GM18909 (cell line): ENCODE results near the gene SNX27.
"Not testable (repeated sequence)": the region's sequence is repeated elsewhere in the genome, so short reads cannot be mapped to it uniquely, and the experiment has no call there.

Experiments
- ATAC-seq: cut with Tn5 transposase; IDR thresholded peaks from one replicate; pipeline ENCODE4 v1.9.1; 2021; ENCODE audit warnings: mild to moderate bottlenecking; ENCODE audit not compliant: unreplicated experiment, poor library complexity

SNX27 gene

DNA sequence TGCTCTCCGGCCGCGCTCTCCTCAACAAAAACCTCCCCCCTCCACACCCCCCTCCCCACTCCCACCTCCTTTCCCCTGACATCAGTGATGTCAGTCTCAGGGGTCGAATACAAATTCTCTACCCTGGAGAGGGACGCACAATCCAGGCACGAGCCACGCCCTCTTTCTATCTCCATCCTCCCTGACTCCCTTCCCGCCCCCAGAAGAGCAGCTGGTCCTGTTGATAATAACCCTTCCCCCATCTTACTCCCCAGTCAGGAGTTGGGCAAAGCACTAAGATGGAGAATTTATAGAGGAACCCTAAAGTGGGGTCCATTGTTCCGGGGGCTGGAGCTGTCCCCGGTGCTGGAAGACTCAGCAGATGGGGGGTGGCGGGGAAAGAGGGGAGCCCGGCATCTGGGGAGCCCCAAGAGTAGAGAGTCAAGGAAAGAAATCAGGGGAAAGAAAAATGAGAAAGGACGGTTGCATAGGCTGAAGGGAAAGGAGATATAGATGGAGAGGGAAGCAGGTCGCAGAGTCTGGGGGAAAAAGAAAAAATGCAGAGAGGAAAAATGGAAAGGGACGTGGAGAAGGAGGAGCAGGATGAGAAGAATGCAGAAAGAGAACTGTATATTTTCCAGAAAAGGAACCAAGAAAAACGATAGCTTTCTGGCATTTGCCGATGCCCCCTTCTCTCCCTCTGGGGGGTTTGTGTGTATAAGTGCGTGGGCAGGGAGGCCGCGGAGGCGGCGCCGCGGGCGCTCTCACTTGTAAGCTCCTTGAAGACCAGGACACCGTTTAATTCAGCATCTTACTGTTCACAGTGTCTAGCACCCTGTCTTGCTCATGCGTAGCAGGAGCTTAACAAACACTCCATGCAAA is 105.2 kb downstream of the SNX27 start, which contains the start of gene CELF3:
Gene CELF3, minus strand, starts transcription at position 33 of the 861 bp plus-strand sequence. CDS start 783 bp downstream, outside the sequence.
- no peak for ATAC-seq

DNA sequence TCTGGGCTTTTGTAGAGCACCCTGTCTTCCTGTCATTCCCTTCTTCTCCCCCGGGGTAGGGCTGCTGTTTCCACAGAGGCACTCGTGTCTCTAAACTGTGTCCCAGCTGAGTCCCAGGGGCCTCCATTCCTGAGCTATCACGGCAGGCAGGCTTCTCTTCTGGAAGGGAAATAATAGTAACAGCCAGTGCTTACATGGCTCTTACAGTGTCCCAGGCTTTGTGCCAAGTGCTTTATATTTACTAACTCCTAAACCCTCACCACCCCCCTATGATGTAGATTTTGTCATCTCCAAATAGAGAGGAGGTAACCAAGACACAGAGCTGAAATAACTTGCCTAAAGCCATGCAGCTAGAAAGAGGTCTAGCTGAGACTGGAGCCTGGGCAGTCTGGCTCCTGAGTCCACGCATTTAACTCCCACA is 106.2 kb downstream of the SNX27 start:
- no peak for ATAC-seq

DNA sequence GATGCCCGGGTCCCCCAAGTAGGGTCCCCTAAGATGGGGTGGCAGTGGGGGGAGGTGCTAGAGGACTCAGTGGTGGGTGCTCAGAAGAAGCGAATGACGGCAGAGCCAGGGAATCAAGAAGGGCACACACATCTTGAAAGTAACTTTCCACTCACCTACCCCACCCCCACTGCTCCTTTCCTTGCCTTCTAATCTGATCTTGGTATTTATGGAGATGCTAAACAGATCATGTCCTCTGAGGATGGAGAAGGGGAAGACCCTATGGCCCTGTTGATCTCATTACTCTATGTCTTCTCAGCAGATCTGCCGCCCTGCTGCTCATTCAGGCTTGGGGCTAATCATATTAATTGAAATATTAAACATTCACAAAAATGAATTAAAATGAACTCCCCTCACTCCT is 106.8 kb downstream of the SNX27 start:
- no peak for ATAC-seq

DNA sequence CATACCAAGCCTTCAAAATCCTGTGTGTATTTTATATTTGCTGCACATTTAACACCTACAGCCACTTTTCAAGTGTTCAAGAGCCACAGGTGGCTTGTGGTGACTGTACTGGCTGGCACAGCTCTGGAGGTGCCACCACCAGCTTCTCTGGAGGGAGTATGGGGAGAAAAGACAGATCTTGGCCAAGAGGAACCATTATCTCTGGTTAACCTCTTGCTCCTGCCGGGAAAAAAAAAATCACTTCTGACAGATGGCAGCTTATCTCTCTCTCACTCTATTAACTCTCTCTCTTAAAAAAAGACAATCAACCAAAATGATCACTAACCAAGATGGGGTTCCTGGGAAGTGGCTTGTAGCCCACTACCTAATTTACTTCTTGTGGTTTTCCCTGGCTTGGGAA is 108.3 kb downstream of the SNX27 start:
- no peak for ATAC-seq

DNA sequence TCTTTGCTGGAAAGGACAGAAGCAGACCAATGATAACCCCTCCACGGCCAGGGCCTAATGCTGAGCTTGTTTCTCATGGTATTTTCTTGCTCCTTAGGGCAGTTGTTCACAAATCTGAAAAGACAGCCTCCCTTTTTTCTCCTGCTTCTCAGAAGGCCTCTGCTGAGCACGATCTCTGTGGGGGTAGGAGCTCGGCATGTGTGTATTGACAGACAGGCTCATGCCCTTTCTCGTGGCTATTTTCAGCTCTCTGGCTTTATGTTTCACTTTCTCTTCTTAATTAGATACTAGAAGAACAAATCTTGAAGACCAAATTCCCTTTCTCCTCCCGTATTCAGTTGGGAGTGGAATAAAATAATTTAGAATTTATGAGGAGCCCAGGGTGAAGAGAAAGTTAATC is 108.7 kb downstream of the SNX27 start:
- no peak for ATAC-seq

DNA sequence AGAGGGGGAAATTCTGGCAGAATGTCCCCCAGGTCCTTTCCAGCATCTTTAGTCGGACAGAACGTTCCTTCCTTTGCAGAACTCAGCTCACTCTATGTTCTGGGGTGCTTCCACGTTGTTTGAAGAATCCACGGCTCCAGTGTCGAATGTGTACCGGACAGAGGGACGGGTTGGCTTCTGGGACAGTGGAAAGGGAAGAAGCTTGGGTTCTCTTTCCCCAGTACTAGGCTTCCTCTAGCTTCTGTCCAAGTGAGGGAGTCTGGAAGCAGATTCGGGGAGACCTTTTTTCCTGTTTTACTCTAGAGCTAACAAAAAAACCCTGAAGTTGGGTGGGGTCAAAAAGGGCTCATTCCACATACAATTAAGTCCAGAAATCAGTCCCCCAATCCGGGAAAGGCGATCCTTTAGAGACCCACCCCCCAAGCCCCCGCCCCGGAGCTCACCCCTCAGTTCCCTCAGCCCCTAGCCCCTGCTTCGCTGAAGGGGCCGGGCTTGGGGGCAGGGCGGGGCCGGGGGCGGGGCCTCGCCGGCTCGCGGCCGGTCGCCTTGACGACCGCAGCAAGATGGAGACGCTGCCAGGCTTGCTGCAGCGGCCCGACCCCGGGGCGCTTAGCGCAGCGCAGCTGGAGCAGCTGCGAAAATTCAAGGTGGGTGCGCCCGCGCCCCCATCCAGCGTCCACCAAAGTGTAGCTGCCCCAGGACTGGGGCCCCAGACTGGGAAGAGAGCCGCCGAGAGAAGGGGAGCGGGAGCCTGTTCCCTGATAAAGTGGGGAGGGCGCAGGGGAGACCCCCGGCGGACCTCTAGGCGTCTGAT is 109.3 kb downstream of the SNX27 start, which contains the start of gene RIIAD1:
Gene RIIAD1, plus strand, starts transcription at position 549 of the 814 bp plus-strand sequence. Its CDS starts 15 bp downstream, at position 564.
- ATAC-seq = no peak

DNA sequence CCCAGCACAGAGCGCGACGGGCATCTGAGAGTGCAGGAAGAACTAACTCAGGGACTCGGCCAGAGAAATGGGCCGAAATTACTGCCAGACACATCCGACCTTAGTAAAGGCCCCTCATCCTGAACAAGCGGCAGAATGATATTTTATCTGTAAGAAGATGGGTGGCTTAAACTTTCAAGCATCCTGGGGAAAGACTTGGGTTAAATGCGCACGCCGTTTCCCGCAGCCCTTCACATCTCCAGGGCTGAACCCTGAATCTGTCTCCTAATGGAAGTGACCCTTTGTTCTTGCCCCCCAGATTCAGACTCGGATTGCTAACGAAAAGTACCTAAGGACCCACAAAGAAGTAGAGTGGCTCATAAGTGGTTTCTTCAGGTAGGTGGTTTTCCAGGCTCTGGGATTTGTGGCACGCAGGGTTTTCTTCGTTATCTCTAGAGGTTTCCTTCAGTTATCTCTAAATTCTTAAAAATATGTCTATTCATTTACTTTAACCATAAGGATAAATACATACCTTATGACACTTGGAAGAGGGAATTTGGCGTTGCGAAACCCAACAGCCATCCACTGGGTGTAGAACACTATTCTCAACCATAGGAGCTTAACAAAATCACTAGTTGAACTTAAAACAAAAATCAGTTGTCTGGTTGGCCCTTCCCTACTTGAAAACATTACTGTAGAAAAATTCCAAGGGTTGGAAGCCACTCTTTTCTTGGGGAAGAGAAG is 110.1 kb downstream of the SNX27 start:
- no peak for ATAC-seq

DNA sequence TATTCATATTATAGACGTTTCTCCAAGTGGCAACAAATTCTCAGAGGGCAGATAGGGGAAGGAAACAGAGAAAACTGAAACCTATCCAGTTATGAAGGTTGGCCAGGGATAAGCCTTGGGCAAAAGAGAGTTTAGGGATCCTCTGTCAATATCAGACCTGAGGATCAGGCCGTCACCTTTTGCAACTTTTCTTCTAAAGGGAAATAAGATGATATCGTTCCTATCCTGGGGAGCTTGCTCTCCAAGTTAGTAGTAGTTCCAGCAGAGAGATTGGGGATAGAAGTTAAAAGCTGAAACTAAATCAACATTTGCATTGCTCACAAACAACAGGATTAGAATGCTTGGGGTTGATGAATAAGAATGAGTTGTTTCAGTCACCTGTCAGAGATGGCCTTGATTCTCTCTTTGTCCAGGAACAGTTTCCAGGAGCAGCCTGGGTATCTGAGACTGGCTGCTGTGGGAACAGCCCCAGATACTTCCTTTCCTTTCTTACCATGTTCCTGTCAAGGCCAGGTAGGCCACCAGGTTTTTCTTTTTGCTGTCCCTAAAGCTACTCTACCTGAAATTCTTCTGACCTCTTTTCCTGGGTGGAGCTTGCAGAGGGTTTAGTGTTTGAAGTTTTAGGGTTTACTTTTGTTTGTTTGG is 112.0 kb downstream of the SNX27 start:
- no peak for ATAC-seq

DNA sequence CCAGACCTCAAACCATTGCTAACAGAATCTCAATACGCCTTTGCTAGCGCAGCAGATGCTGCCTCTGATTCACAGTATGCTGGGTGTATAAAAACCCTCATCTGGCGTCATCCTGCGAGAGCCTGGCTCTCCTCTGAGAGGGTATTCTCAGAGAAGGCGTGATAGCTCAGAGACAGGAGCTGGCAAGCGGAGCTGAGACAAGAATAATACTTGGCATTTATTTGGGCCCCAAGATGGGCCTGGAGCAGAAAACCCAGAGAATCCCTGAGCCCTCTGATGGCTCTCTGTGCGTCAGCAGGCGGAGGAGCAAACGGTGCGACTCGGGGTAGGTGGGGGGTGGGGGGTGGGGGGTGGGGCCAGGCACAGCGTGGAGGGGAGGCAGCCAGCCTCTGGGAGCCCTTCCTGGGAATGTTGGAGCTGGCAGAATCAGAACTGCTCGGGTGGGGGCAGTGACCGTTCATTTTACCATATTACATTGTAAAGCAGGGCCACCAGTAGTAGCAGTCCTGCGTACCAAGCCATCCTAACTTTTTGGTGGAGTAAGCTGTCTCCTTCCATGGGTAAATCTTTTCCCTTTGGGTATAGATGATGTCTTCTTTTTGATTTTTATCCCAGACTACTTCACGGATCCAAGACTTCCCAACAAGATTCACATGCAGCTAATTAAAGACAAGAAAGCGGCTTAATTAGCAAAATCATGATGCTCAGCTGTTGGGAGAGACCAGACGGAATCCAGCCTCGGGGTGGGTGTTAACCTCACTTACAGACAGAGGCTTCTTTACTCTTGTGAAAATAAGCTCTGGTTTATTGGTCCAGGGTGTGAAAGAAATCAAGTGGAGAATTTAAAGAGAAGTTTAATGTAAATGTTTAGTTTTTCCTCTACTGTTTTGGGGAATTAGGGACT is 116.6 kb downstream of the SNX27 start:
- ATAC-seq = no peak

DNA sequence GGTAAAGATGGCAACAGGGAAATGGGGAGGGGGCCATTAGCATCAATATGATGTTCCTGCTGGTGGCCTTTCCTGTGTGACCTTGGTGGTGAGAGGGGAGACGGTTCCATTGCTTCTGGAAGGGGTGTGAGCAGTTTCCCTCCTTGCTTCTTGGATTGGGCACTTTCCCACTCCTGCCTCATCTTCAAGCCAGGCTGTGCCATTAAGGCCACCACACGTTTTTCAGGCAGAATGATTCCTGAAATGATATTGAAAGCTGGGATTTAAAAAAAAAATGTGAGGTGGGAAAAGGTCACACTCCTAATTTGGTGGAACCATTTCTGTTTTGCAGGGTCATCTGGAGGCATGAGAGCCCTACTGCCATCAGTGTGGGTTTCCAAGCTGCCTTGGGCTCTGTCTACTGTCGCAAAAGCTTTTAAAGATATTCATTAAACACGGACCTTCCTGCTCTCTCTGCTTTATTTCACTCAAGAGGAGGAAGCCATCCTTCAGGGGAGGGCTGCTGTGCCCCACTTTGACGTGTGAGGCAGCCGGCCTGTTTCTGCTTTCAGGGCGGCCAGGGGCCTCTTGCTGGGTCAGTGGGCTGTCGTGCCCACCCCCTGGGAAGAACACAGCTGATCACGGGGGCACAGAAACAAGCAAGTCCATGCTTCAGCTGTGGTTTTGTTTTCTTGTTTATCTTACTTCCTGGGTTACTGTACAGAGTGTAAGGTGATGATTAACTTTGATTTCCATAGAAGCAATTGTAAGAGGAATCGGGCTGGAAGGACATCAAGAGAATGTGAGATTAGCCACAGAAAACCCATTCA is 117.5 kb downstream of the SNX27 start:
- ATAC-seq = no peak

DNA sequence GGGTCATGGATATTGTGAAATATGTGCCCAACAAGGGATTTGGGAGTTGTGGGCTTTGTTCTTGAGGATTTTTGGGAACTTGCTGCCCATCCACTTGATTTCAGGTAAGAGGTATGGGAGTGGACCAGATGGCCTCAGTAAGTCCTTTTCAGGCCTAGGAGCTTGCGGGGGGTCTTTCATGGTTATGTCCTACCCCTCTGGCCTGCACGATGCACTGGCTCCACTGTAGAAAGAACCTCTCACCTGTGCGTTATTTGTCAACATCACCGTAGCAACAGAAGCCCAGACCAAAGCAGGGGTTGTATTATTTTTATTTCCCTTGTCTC is 118.1 kb downstream of the SNX27 start:
- no peak for ATAC-seq

DNA sequence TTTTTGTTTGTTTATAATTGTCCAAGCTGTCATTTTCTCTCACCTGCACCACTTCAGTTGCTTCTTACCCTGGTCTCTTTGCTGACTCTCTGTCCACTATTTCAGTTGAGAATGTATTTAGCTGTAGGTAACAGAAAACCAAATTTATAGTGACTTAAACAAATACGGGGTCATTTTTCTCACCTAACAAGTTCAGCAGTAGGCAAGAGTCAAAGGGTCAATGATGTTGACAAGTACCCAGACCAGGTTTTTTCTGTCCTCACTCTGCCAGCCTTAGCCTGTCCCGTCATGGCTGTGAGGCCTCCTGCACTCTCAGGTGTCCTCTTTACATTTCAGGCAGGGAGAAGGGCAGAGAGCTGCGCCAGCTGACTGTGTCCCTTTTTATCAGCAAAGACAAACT is 121.3 kb downstream of the SNX27 start:
- ATAC-seq = no peak

DNA sequence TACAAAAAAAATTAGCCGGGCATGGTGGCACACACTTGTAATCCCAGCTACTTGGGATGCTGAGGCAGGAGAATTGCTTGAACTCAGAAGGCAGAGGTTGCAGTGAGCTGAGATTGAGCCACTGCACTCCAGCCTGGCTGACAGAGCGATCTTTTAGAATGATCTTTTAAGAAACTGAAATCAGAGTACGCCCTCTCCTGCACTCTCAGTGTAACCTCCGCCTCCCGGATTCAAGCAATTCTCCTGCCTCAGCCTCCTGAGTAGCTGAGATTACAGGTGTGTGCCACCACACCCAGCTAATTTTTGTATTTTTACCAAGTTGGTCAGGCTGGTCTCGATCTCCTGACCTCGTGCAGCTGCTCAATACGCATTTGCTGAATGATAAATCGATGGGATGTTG is 122.1 kb downstream of the SNX27 start:
- ATAC-seq = not testable (repeated sequence)

DNA sequence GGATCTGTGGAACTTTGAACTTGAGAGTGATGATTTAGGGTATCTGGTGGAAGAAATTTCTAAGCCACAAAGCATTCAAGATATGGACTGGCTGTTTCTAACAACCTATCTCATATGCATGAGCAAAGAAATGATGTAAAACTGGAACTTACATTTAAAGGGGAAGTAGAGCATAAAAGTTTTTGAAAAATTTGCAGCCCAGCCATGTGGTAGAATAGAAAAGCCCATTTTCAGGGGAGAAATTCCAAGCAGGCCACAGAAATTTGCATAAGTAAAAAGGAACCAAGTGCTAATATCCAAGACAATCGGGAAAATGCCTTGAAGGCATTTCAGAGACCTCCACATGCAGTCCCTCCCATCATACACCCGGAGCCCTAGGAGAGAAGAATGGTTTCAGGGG is 125.2 kb downstream of the SNX27 start:
- ATAC-seq = no peak

DNA sequence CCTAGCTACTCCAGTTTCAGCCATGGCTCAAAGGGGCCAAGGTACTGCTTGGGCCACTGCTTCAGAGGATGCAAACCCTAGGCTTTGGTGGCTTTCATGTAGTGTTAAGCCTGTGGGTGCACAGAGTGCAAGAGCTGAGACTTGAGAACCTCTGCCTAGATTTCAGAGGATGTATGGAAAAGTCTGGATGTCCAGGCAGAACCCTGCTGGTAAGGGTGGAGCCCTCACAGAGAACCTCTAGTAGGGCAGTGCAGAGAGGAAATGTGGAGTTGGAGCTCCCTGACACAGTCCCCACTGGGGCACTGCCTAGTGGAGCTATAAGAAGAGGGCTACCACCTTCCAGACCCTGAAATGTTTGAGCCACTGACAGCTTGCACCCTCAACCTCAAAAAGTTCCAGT is 125.6 kb downstream of the SNX27 start:
- no peak for ATAC-seq

DNA sequence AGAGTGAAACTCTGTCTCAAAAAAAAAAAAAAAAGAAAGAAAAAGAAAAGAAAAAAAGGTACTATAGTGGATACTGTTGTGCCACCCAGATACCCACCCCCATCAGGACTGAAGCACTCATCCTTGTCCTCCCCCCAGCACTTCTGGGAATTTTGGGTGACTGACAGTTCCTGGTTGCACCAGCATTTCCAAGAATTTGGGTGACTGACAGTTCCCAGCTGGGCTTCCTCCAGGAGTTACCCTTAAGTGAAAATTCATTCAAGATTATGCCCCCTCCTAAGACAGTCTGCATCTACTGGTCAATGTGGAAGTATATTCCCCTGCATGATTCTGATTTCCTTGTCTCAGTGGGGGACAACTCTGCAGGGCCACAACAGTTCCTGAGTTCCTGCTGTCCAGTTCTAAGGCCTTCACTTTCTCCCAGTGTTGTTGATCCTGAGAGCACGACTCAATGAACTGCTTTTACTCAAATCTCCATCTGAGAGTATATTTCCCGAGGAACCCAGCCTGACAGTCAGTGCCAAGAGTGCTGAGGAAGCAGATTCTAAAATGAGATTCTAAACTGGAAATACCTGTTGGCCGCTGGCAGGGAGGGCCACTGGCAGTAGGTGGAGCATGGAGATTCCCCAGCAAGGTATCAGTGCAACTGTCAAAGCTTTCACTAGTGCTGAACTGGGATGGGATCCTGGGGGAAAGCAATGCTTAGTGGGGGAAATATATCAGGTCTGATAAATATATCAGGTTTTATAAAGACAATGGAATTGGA is 127.9 kb downstream of the SNX27 start:
- ATAC-seq = no peak

DNA sequence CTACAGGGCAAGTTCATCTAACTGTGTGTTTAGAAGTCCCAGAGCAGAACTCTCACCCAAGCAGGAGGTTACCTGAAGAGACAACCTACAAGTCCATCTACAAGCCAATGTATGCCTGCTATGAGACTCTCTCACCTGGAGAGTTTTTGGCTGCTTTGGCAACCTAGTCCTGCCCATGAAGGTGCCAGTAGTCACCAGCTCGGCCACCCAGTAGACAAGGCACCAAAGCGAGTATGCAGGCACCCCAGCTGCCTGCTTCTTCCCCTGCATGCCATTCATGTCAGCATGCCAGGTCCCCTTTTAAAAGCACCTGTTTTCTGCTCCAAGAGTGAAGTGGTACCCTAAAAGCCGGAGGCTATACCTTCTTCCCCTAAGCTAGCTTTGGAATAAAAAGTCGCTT is 129.7 kb downstream of the SNX27 start:
- ATAC-seq = no peak
